ENCODE data around the gene SACM1L. TPM values are rescaled to one million over a fixed set of nuclear protein-coding genes. Genes with fewer than 3 reads are reported as not detected.

The SACM1L gene
- total RNA-seq, 4 donors from 2014 or later, result 43.5 to 64.7 (median 54.3) TPM

DNA sequence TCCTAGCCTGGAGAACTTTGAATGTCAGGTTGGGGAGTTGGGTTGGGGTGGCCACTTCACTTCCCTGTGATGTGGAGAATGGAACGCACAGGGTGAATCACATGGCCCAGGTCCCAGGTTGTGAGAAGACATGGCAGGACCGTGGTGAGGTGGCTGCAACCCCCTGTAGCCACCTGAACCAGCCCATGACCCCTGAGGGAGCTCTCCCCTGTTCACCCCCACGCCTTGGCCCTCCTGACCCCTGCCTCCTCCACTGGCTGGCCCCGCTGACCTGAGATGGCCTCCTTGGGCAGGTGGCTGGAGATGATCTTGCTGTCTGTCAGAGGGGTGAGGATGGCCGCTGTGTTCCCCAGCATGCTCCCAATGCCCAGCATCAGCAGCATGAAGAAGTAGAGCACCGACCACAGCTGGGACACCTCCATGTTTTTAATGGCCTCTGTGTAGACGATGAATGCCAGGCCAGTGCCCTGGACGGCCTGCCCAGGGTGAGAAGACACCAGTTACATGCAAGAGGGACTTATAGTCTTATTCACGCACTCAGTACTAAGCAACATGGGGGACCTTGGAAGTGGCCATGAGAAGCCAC lies 76.2 kb downstream of the SACM1L start:
- Histone ChIP-seq H3K4me1 (peaks cover 0 to 20% (median 0%) of the 10 kb centered on the region in 4 donors), H3K27me3 (no peaks in the 10 kb centered on the region), H3K36me3 (no peaks in the 10 kb centered on the region), H3K27ac (no peak overlapping the region), H3K9me3 (peaks cover 0 to 6% (median 0%) of the 10 kb centered on the region in 4 donors), H3K4me3 (no peak overlapping the region)
- no peak for DNase-seq (ENCODE audit: low spot score in 2 of 2)
- TF ChIP-seq POLR2A (IDR thresholded peaks at IDR 0.05) (no peak), EP300 (IDR thresholded peaks at IDR 0.05) (no peak)
- TF ChIP-seq, protein P1, sequence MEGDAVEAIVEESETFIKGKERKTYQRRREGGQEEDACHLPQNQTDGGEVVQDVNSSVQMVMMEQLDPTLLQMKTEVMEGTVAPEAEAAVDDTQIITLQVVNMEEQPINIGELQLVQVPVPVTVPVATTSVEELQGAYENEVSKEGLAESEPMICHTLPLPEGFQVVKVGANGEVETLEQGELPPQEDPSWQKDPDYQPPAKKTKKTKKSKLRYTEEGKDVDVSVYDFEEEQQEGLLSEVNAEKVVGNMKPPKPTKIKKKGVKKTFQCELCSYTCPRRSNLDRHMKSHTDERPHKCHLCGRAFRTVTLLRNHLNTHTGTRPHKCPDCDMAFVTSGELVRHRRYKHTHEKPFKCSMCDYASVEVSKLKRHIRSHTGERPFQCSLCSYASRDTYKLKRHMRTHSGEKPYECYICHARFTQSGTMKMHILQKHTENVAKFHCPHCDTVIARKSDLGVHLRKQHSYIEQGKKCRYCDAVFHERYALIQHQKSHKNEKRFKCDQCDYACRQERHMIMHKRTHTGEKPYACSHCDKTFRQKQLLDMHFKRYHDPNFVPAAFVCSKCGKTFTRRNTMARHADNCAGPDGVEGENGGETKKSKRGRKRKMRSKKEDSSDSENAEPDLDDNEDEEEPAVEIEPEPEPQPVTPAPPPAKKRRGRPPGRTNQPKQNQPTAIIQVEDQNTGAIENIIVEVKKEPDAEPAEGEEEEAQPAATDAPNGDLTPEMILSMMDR (IDR thresholded peaks at IDR 0.05), result no peak
- 88 to 91% methylated on average over 9 of the region's 9 CpGs for WGBS, 2 donors

DNA sequence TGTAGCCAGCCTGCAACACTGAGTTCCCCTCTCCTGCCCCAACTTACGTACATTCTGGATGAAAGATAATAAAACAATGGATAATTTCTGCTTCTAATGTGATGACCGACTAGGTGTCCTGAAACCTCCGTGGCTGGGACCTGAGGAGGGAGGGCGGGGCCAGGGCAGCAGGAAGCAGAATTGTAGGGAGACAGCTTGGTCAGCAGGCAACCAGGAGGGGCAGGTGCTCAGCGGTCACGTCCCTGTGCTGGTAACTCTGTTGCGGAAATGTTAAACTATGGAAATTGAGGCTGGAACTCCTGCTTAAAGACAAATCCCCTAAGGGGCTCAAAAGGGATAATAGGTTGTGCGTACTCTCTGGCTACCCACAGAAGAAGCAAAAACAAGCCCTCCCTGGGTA lies 76.8 kb downstream of the SACM1L start:
- Histone ChIP-seq H3K27ac (no peak overlapping the region), H3K9me3 (peaks cover 0 to 6% (median 0%) of the 10 kb centered on the region in 4 donors), H3K4me1 (peaks cover 0 to 20% (median 0%) of the 10 kb centered on the region in 4 donors), H3K36me3 (no peaks in the 10 kb centered on the region), H3K27me3 (no peaks in the 10 kb centered on the region), H3K4me3 (no peak overlapping the region)
- TF ChIP-seq, protein P1 (IDR thresholded peaks at IDR 0.05), result no peak
- TF ChIP-seq POLR2A (IDR thresholded peaks at IDR 0.05), result no peak
- no peak for TF ChIP-seq EP300 (IDR thresholded peaks at IDR 0.05)
- no peak for DNase-seq (ENCODE audit: low spot score in 2 of 2)
- WGBS, 2 donors, result 85 to 88% methylated on average over 8 of the region's 8 CpGs

DNA sequence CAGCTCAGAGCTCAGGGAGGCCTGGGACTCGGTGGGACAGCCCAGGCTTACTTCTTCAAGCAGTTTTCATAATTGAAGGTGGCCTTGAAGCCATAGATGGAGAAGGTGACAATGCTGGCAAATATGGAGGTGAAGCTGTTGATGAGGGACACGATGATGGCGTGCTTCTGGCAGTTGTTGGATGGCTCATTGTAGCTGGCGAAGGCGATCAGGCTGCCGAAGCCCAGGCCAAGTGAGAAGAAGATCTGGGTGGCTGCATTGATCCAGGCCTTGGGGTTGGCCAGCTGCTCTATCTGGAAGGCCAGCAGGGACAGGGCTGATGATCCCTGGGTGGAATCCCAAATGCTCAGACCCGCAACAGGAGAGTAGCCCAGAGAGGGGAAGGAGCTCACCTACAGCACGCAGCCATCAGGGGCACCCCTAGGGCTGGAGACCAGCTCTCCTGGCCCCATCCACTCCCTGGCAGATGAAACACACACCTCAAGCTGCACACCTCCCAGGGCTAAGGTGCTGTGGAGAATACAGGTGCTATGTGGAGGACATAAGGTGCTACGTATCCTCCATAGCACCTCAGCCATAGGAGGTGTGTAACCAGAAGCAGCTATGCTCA lies 82.1 kb downstream of the SACM1L start:
- no peaks in the 10 kb centered on the region for H3K36me3 ChIP-seq
- peaks cover 0 to 6% (median 0%) of the 10 kb centered on the region in 4 donors for H3K9me3 ChIP-seq
- H3K4me1 ChIP-seq, result no peaks in the 10 kb centered on the region
- no peak for DNase-seq (ENCODE audit: low spot score in 2 of 2)
- H3K27me3 ChIP-seq, result no peaks in the 10 kb centered on the region
- no peak overlapping the region for H3K27ac ChIP-seq
- TF ChIP-seq POLR2A (IDR thresholded peaks at IDR 0.05) (no peak), EP300 (IDR thresholded peaks at IDR 0.05) (no peak)
- TF ChIP-seq, protein P1 (IDR thresholded peaks at IDR 0.05), result no peak
- no peak overlapping the region for H3K4me3 ChIP-seq
- 88 to 93% methylated on average over 9 of the region's 9 CpGs for WGBS, 2 donors

DNA sequence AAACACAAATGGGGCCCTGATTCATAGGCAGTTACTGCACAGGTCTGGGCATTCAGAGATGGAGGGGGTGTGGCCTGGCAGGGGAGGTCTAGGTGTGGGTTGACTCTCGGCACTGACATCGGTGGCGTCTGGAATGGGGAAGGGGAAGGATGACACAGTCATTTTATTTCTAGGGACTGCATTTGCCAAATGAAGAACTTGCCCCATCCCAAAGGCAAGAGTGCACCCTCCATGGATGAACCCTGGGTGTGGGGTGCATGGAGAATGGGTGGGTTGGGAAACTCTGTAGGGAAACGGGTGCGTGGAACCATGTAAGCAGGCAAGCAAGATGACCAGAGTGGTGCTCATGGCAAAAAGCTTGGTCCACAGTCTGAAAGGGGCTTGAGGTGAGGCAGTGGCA lies 82.6 kb downstream of the SACM1L start:
- no peak overlapping the region for H3K27ac ChIP-seq
- no peak for DNase-seq (ENCODE audit: low spot score in 2 of 2)
- H3K4me1 ChIP-seq, result no peaks in the 10 kb centered on the region
- peaks cover 0 to 3% (median 0%) of the 10 kb centered on the region in 4 donors for H3K9me3 ChIP-seq
- 89 to 92% methylated on average over 5 of the region's 5 CpGs for WGBS, 2 donors
- no peaks in the 10 kb centered on the region for H3K36me3 ChIP-seq
- no peak for TF ChIP-seq POLR2A (IDR thresholded peaks at IDR 0.05)
- no peaks in the 10 kb centered on the region for H3K27me3 ChIP-seq
- no peak overlapping the region for H3K4me3 ChIP-seq

DNA sequence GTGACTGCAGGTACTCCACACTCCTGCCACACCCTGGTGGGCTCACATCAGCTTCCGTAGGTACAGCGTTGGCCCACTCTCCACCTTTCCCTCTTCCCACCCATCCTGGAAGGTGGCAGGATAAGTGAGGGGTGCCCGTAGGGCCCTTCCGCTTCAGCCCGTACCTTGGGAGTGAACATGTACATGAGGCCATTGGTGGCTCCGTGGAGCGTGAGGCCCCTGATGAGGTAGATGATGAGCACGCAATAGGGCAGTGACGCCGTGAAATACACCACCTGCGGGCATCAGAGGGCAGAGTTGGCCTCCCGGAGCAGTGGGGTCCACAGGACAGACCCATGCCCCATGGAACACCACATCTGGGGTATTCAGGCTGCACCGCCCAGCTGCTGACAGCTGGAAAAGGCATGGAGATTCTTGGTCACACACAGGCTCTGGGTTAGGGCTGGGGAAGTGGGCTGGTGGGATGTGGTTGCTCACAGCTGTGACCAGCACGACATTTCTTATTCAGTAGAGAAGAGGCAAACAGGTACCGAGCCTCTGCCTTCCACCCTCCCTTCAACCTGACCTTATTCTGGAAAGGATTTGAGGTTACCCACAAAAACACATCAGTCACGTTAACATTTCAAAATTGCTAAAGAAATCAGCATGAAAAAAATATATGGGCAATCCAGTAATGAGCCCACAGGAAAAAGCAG lies 83.3 kb downstream of the SACM1L start:
- Histone ChIP-seq H3K4me3 (no peak overlapping the region), H3K27me3 (no peaks in the 10 kb centered on the region), H3K27ac (no peak overlapping the region), H3K36me3 (no peaks in the 10 kb centered on the region), H3K9me3 (no peaks in the 10 kb centered on the region), H3K4me1 (no peaks in the 10 kb centered on the region)
- TF ChIP-seq, protein P1 (IDR thresholded peaks at IDR 0.05), result no peak
- TF ChIP-seq EP300 (IDR thresholded peaks at IDR 0.05) (no peak), POLR2A (IDR thresholded peaks at IDR 0.05) (no peak)
- WGBS, 2 donors, result 87% methylated on average over 16 of the region's 16 CpGs
- no peak for DNase-seq (ENCODE audit: low spot score in 2 of 2)

All from tibial nerve (tissue), 4 donors.